ENCODE results near the gene CRTC3.

Gene CRTC3

DNA sequence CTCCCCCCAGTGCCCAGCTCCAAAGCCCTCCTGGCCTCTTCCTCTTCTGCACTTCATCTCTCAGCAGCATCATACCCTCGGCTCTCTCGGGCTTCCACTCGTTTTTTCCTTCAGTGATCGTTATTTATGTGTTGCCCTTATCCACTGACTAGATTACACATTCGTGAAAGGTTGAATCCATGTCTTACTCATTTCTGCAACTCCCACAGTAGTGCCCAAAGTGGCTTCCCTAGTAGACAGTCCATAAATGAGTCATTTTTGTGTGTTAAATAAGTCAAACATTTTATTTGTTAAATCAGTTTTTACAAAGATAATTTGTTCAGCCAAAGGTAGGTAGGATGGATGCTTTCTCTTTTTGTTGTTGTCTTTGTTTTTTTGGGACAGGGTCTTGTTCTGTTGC is 87.4 kb downstream of the CRTC3 start:
- Histone ChIP-seq H3K9me3 (no peaks in the 10 kb centered on the region), H3K36me3 (peaks cover 39 to 75% (median 51%) of the 10 kb centered on the region in 3 donors)

GRCh38 chr15:90617668-90618097 is 88.0 kb downstream of the CRTC3 start:
- peaks cover 43 to 75% (median 56%) of the 10 kb centered on the region in 3 donors for H3K36me3 ChIP-seq

More for the DNA sequence above, 87.4 kb downstream of the CRTC3 start:
- intact Hi-C loops (cut with DNase I; ENCODE audit: low total_unique reads), result no loop called here
- no peak for TF ChIP-seq CTCF (IDR thresholded peaks at IDR 0.05)
- peaks cover 0 to 50% (median 15%) of the 10 kb centered on the region in 4 donors for H3K4me1 ChIP-seq
- peak overlapping the region; percentile 34 to 68 for H3K27ac ChIP-seq
- no peaks in the 10 kb centered on the region for H3K27me3 ChIP-seq
- no peak overlapping the region for H3K4me3 ChIP-seq
- DNase-seq, result no peak

DNA sequence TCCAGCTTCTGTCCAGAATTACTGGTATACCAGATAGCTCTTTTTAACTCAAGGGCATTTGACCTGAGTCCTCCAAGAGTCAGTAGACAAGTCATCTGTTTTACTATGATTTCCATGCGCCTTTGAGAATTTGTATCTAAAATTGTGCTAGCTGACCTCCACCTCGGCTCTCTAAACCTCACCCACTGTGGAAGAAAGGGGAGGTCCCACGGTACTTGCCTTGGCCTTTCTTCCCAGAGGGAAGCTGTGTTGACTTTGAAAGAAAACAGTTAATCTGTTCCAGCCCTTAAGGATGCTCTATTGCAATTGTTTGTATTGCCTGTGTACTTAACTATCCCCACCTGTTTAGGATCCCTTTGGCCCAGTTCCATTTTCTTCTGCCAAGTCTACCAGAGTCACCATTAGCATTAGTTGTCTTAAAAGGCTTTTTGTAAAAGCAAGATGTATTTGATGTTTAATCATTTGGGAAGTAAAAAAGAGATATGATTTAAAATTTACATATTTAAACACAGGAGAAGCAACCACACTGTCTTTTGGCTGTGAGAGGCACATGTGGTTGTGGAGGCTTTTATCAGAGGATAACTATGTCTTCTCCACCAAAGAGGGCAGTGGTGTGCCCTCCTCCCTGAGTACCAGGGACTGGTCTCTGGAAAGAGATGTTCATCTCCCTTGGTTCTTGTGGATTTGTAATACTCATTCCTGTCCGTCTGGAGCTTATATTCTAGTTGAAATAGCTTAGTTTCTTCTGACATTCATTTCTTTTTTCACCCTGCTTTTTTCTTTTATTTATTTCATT is 88.8 kb downstream of the CRTC3 start:
- TF ChIP-seq CTCF (IDR thresholded peaks at IDR 0.05), result no peak
- intact Hi-C loops (cut with DNase I; ENCODE audit: low total_unique reads), result no loop called here
- H3K27me3 ChIP-seq, result no peaks in the 10 kb centered on the region
- peaks cover 49 to 82% (median 63%) of the 10 kb centered on the region in 3 donors for H3K36me3 ChIP-seq
- H3K4me1 ChIP-seq, result peaks cover 0 to 37% (median 9%) of the 10 kb centered on the region in 4 donors
- H3K4me3 ChIP-seq, result no peak overlapping the region
- peak overlapping the region; percentile 24 to 68 for H3K27ac ChIP-seq
- DNase-seq, result no peak
- H3K9me3 ChIP-seq, result no peaks in the 10 kb centered on the region

More at GRCh38 chr15:90617668-90618097, 88.0 kb downstream of the CRTC3 start:
- Histone ChIP-seq H3K27ac (peak overlapping the region; percentile 34 to 68), H3K27me3 (no peaks in the 10 kb centered on the region), H3K4me1 (peaks cover 0 to 45% (median 12%) of the 10 kb centered on the region in 4 donors), H3K4me3 (no peak overlapping the region), H3K9me3 (no peaks in the 10 kb centered on the region)
- no peak for DNase-seq
- TF ChIP-seq CTCF (IDR thresholded peaks at IDR 0.05), result no peak
- intact Hi-C loops (cut with DNase I; ENCODE audit: low total_unique reads), result no loop called here

GRCh38 chr15:90619468-90619867 is 89.7 kb downstream of the CRTC3 start:
- Histone ChIP-seq H3K4me1 (peaks cover 0 to 34% (median 12%) of the 10 kb centered on the region in 4 donors), H3K27me3 (no peaks in the 10 kb centered on the region), H3K4me3 (no peak overlapping the region), H3K36me3 (peaks cover 49 to 91% (median 72%) of the 10 kb centered on the region in 3 donors), H3K27ac (peak overlapping the region in 1 of 2 donors; percentile 68), H3K9me3 (no peaks in the 10 kb centered on the region)
- intact Hi-C loops (cut with DNase I; ENCODE audit: low total_unique reads), result no loop called here
- DNase-seq, result no peak
- TF ChIP-seq CTCF (IDR thresholded peaks at IDR 0.05), result no peak

GRCh38 chr15:90619939-90620338 is 90.2 kb downstream of the CRTC3 start:
- H3K4me1 ChIP-seq, result peaks cover 0 to 35% (median 14%) of the 10 kb centered on the region in 4 donors
- intact Hi-C loops (cut with DNase I; ENCODE audit: low total_unique reads), result no loop called here
- H3K9me3 ChIP-seq, result no peaks in the 10 kb centered on the region
- DNase-seq, result no peak
- peaks cover 46 to 91% (median 68%) of the 10 kb centered on the region in 3 donors for H3K36me3 ChIP-seq
- TF ChIP-seq CTCF (IDR thresholded peaks at IDR 0.05), result no peak
- H3K4me3 ChIP-seq, result no peak overlapping the region
- no peaks in the 10 kb centered on the region for H3K27me3 ChIP-seq
- H3K27ac ChIP-seq, result no peak overlapping the region

Measured in tibial artery (tissue), 4 donors.